ENCODE data around the gene MPHOSPH9. TPM values are rescaled to one million over a fixed set of nuclear protein-coding genes. Genes with fewer than 3 reads are reported as not detected.

MPHOSPH9 gene
- total RNA-seq, 2 donors from 2014 or later, result 68.4 to 85.3 TPM

- H3K4me1 ChIP-seq (ENCODE audit: control insufficient read depth, insufficient read depth, low read length), result no peaks in the 10 kb centered on the region
- no peak for TF ChIP-seq CTCF (conservative IDR thresholded peaks at IDR 0.05)
- H3K27ac Mint-ChIP-seq, result no peak overlapping the region
- H3K27me3 ChIP-seq (ENCODE audit: control insufficient read depth, insufficient read depth, low read length, poor library complexity, severe bottlenecking), result no peaks in the 10 kb centered on the region
- no peaks in the 10 kb centered on the region for H3K36me3 ChIP-seq (ENCODE audit: control insufficient read depth, insufficient read depth, low read length)
- no peak overlapping the region for H3K4me3 Mint-ChIP-seq
- H3K27ac ChIP-seq (ENCODE audit: low read depth, low read length), result no peak overlapping the region
- no peak for DNase-seq
- H3K36me3 Mint-ChIP-seq (ENCODE audit: low read depth), result peaks cover 10% of the 10 kb centered on the region
- no peak overlapping the region for H3K4me3 ChIP-seq (ENCODE audit: low read length)
- no peak overlapping the region for H3K9ac ChIP-seq (ENCODE audit: extremely low read depth, low read length, poor library complexity, severe bottlenecking)
- H3K4me1 Mint-ChIP-seq, result peaks cover 4% of the 10 kb centered on the region
- WGBS, 2 experiments (ENCODE audit: insufficient coverage in 1 of 2, insufficient read length in 1 of 2), result 93 to 94% methylated on average over 2 of the region's 3 CpGs
- H3K9me3 ChIP-seq (ENCODE audit: control insufficient read depth, low read length), result no peaks in the 10 kb centered on the region
- H3K27me3 Mint-ChIP-seq (ENCODE audit: insufficient read depth), result no peaks in the 10 kb centered on the region
- peaks cover 6% of the 10 kb centered on the region for H3K9me3 Mint-ChIP-seq
Measured at GRCh38 chr12:123132951-123133619, 99.9 kb downstream of the MPHOSPH9 start.

GRCh38 chr12:123131879-123132402, 101.0 kb downstream of the MPHOSPH9 start:
- no peaks in the 10 kb centered on the region for H3K27me3 ChIP-seq (ENCODE audit: control insufficient read depth, insufficient read depth, low read length, poor library complexity, severe bottlenecking)
- no peak overlapping the region for H3K9ac ChIP-seq (ENCODE audit: extremely low read depth, low read length, poor library complexity, severe bottlenecking)
- no peak overlapping the region for H3K4me3 ChIP-seq (ENCODE audit: low read length)
- Mint-ChIP-seq H3K4me1 (peaks cover 4% of the 10 kb centered on the region), H3K36me3 (ENCODE audit: low read depth) (peaks cover 7% of the 10 kb centered on the region), H3K27me3 (ENCODE audit: insufficient read depth) (no peaks in the 10 kb centered on the region), H3K4me3 (no peak overlapping the region), H3K9me3 (peaks cover 6% of the 10 kb centered on the region), H3K27ac (no peak overlapping the region)
- H3K36me3 ChIP-seq (ENCODE audit: control insufficient read depth, insufficient read depth, low read length), result no peaks in the 10 kb centered on the region
- no peaks in the 10 kb centered on the region for H3K4me1 ChIP-seq (ENCODE audit: control insufficient read depth, insufficient read depth, low read length)
- DNase-seq, result peak; percentile 62
- H3K9me3 ChIP-seq (ENCODE audit: control insufficient read depth, low read length), result no peaks in the 10 kb centered on the region
- no peak overlapping the region for H3K27ac ChIP-seq (ENCODE audit: low read depth, low read length)
- no peak for TF ChIP-seq CTCF (conservative IDR thresholded peaks at IDR 0.05)
- 92% methylated on average over 7 to 12 of the region's 12 CpGs for WGBS, 2 experiments (ENCODE audit: insufficient coverage in 1 of 2, insufficient read length in 1 of 2)

- Histone ChIP-seq H3K9me3 (ENCODE audit: control insufficient read depth, low read length) (no peaks in the 10 kb centered on the region), H3K4me1 (ENCODE audit: control insufficient read depth, insufficient read depth, low read length) (no peaks in the 10 kb centered on the region), H3K4me3 (ENCODE audit: low read length) (no peak overlapping the region), H3K27ac (ENCODE audit: low read depth, low read length) (no peak overlapping the region), H3K9ac (ENCODE audit: extremely low read depth, low read length, poor library complexity, severe bottlenecking) (no peak overlapping the region), H3K27me3 (ENCODE audit: control insufficient read depth, insufficient read depth, low read length, poor library complexity, severe bottlenecking) (no peaks in the 10 kb centered on the region), H3K36me3 (ENCODE audit: control insufficient read depth, insufficient read depth, low read length) (no peaks in the 10 kb centered on the region)
- Mint-ChIP-seq H3K27ac (peak overlapping the region; percentile 75), H3K27me3 (ENCODE audit: insufficient read depth) (no peaks in the 10 kb centered on the region), H3K36me3 (ENCODE audit: low read depth) (peaks cover 7% of the 10 kb centered on the region), H3K4me1 (peaks cover 10% of the 10 kb centered on the region), H3K4me3 (no peak overlapping the region), H3K9me3 (peaks cover 4% of the 10 kb centered on the region)
- no peak for TF ChIP-seq CTCF (conservative IDR thresholded peaks at IDR 0.05)
- DNase-seq, result peak; percentile 64
- 94% methylated on average over 3 to 4 of the region's 4 CpGs for WGBS, 2 experiments (ENCODE audit: insufficient coverage in 1 of 2, insufficient read length in 1 of 2)
Measured at GRCh38 chr12:123131291-123131832, 101.6 kb downstream of the MPHOSPH9 start.

All from endodermal cell (in vitro differentiated cells).